ENCODE data around the gene CIAO3.

- TF ChIP-seq EZH2 (IDR thresholded peaks at IDR 0.05; ENCODE audit: borderline replicate concordance, insufficient read depth, low read depth, low read length, poor library complexity, severe bottlenecking), result no peak
- no peak for TF ChIP-seq CTCF (IDR thresholded peaks at IDR 0.05)
Measured at GRCh38 chr16:782766-783403, 42.1 kb upstream of the CIAO3 start.
